GM19328 (cell line): ENCODE data around the gene EID2B.

ENCODE experiments used
- ATAC-seq: cut with Tn5 transposase; IDR thresholded peaks from one replicate; pipeline ENCODE4 v1.9.1; 2021; ENCODE audit warnings: mild to moderate bottlenecking, moderate library complexity; ENCODE audit not compliant: unreplicated experiment

EID2B gene

GRCh38 chr19:39533003-39533512 is 406 bp upstream of the EID2B start:
- no peak for ATAC-seq

- ATAC-seq, result no peak
Observed at GRCh38 chr19:39531834-39532232, 819 bp downstream of the EID2B start.

- ATAC-seq, result no peak
Observed at GRCh38 chr19:39525205-39525604, 7.4 kb downstream of the EID2B start.

GRCh38 chr19:39524495-39524894 is 8.2 kb downstream of the EID2B start:
- ATAC-seq, result no peak

GRCh38 chr19:39520541-39521484 is 11.8 kb downstream of the EID2B start:
- no peak for ATAC-seq

GRCh38 chr19:39518975-39519374 is 13.7 kb downstream of the EID2B start:
- no peak for ATAC-seq

- ATAC-seq, result no peak
Observed at GRCh38 chr19:39518458-39518857, 14.2 kb downstream of the EID2B start.

- ATAC-seq, result no peak
Observed at GRCh38 chr19:39517432-39517831, 15.2 kb downstream of the EID2B start.

- ATAC-seq, result no peak
Observed at GRCh38 chr19:39516270-39516669, 16.4 kb downstream of the EID2B start.

GRCh38 chr19:39515551-39516191 is 17.0 kb downstream of the EID2B start:
- ATAC-seq, result no peak

GRCh38 chr19:39514840-39515550 is 17.7 kb downstream of the EID2B start, which contains the start of gene SELENOV:
SELENOV (plus strand) TSS chr19:39515139; CDS start chr19:39515213, 74 bp downstream.
- no peak for ATAC-seq

- ATAC-seq, result no peak
Observed at GRCh38 chr19:39512988-39513387, 19.7 kb downstream of the EID2B start.

- no peak for ATAC-seq
Observed at GRCh38 chr19:39509233-39509632, 23.4 kb downstream of the EID2B start.

- no peak for ATAC-seq
Observed at GRCh38 chr19:39508629-39509028, 24.0 kb downstream of the EID2B start.

GRCh38 chr19:39507715-39508364 is 24.8 kb downstream of the EID2B start:
- ATAC-seq, result no peak

- ATAC-seq, result no peak
Observed at GRCh38 chr19:39506944-39507714, 25.5 kb downstream of the EID2B start.

- no peak for ATAC-seq
Observed at GRCh38 chr19:39506598-39506943, 26.1 kb downstream of the EID2B start.

- ATAC-seq, result no peak
Observed at GRCh38 chr19:39502640-39503417, 29.8 kb downstream of the EID2B start.

GRCh38 chr19:39501340-39501739 is 31.3 kb downstream of the EID2B start:
- no peak for ATAC-seq
